Measurements from ENCODE around the gene CD4.
A peak's percentile ranks its signal among the peaks of the same experiment; 100 is the strongest.

The CD4 gene

GRCh38 chr12:6778574-6779550, 10.5 kb upstream of the CD4 start (continued):
- TF ChIP-seq ZSCAN4 (tag by site-specific recombination; IDR thresholded peaks at IDR 0.05) (peak; percentile 100), ZNF394 (tag by site-specific recombination; IDR thresholded peaks at IDR 0.05; ENCODE audit: borderline replicate concordance) (peak; percentile 52; the same call in 1 of the 2 replicates), ZNF184 (tag by site-specific recombination; IDR thresholded peaks at IDR 0.05) (no peak), SCRT2 (tag by site-specific recombination; IDR thresholded peaks at IDR 0.05) (peak; percentile 28), TSHZ1 (tag by site-specific recombination; IDR thresholded peaks at IDR 0.05; ENCODE audit: borderline replicate concordance) (peak; percentile 51; the same call in 1 of the 2 replicates), ZNF843 (tag by site-specific recombination; IDR thresholded peaks at IDR 0.05) (peak; percentile 85), ZNF558 (tag by site-specific recombination; IDR thresholded peaks at IDR 0.05) (0 out of 2 replicates have a peak, but pooled peaks have one; percentile 37), ZNF488 (tag by site-specific recombination; IDR thresholded peaks at IDR 0.05) (no peak), KLF7 (tag by site-specific recombination; IDR thresholded peaks at IDR 0.05; ENCODE audit: borderline replicate concordance) (no peak), FEZF1 (tag by site-specific recombination; IDR thresholded peaks at IDR 0.05) (0 out of 2 replicates have a peak, but pooled peaks have one; percentile 9), HOXA7 (CRISPR knock-in tag; IDR thresholded peaks at IDR 0.05; ENCODE audit: borderline replicate concordance) (no peak), ZNF623 (tag by site-specific recombination; IDR thresholded peaks at IDR 0.05) (no peak), IKZF3 (tag by site-specific recombination; IDR thresholded peaks at IDR 0.05) (no peak), ZNF239 (tag by site-specific recombination; IDR thresholded peaks at IDR 0.05) (no peak), ZNF112 (tag by site-specific recombination; IDR thresholded peaks at IDR 0.05) (no peak), ZBTB48 (tag by site-specific recombination; IDR thresholded peaks at IDR 0.05) (peak; percentile 79), ZNF18 (tag by site-specific recombination; IDR thresholded peaks at IDR 0.05) (no peak; the same call in 1 of the 2 replicates), ZNF423 (tag by site-specific recombination; IDR thresholded peaks at IDR 0.05) (no peak), ZNF311 (tag by site-specific recombination; IDR thresholded peaks at IDR 0.05; ENCODE audit: borderline replicate concordance) (no peak), YY1 (tag by site-specific recombination; IDR thresholded peaks at IDR 0.05) (no peak), ZNF514 (tag by site-specific recombination; IDR thresholded peaks at IDR 0.05) (no peak), ZNF529 (tag by site-specific recombination; IDR thresholded peaks at IDR 0.05; ENCODE audit: insufficient replicate concordance) (no peak), ZBTB7A (tag by site-specific recombination; IDR thresholded peaks at IDR 0.05; ENCODE audit: low read depth) (peak; percentile 28; the same call in 1 of the 2 replicates)
- TF ChIP-seq, protein P1, sequence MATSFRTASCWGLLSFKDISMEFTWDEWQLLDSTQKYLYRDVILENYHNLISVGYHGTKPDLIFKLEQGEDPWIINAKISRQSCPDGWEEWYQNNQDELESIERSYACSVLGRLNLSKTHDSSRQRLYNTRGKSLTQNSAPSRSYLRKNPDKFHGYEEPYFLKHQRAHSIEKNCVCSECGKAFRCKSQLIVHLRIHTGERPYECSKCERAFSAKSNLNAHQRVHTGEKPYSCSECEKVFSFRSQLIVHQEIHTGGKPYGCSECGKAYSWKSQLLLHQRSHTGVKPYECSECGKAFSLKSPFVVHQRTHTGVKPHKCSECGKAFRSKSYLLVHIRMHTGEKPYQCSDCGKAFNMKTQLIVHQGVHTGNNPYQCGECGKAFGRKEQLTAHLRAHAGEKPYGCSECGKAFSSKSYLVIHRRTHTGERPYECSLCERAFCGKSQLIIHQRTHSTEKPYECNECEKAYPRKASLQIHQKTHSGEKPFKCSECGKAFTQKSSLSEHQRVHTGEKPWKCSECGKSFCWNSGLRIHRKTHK (tag by site-specific recombination; IDR thresholded peaks at IDR 0.05) = no peak
- TF ChIP-seq, protein P2, sequence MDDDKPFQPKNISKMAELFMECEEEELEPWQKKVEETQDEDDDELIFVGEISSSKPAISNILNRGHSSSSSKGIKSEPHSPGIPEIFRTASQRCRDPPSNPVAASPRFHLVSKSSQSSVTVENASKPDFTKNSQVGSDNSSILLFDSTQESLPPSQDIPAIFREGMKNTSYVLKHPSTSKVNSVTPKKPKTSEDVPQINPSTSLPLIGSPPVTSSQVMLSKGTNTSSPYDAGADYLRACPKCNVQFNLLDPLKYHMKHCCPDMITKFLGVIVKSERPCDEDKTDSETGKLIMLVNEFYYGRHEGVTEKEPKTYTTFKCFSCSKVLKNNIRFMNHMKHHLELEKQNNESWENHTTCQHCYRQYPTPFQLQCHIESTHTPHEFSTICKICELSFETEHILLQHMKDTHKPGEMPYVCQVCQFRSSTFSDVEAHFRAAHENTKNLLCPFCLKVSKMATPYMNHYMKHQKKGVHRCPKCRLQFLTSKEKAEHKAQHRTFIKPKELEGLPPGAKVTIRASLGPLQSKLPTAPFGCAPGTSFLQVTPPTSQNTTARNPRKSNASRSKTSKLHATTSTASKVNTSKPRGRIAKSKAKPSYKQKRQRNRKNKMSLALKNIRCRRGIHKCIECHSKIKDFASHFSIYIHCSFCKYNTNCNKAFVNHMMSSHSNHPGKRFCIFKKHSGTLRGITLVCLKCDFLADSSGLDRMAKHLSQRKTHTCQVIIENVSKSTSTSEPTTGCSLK (tag by site-specific recombination; IDR thresholded peaks at IDR 0.05) = no peak
- TF ChIP-seq, protein P3, sequence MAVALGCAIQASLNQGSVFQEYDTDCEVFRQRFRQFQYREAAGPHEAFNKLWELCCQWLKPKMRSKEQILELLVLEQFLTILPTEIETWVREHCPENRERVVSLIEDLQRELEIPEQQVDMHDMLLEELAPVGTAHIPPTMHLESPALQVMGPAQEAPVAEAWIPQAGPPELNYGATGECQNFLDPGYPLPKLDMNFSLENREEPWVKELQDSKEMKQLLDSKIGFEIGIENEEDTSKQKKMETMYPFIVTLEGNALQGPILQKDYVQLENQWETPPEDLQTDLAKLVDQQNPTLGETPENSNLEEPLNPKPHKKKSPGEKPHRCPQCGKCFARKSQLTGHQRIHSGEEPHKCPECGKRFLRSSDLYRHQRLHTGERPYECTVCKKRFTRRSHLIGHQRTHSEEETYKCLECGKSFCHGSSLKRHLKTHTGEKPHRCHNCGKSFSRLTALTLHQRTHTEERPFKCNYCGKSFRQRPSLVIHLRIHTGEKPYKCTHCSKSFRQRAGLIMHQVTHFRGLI (tag by site-specific recombination; IDR thresholded peaks at IDR 0.05) = 0 out of 2 replicates have a peak, but pooled peaks have one; percentile 40
